ENCODE results near the gene QKI. TPM values are rescaled to one million over a fixed set of nuclear protein-coding genes. Genes with fewer than 3 reads are reported as not detected.

QKI gene
- total and polyA plus RNA-seq, 2 of the 8 experiments (the other 6 are each of a cell fraction or from before 2014, with no cell fraction given) = 181 to 183 TPM

DNA sequence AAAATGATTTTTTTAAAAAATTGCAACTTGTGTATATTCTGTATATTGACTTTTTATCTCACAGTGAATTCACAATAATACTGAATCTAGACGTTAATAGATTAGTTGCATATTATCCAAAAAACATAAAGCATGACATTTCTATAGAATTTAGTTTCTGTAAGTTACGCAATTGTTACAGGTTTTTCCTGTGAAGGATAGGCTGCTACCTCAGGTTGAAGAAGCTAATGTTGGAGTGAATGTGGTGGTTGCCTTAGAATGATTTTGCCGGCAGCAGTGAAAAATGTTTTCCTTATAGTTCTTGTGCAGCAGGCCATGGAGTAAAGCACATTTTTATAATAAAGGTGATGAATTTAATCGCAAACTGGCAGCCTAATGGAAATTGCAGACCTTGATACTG, 20.5 kb downstream of the QKI start:
- H2AFZ ChIP-seq (ENCODE audit: low read length) = no peak overlapping the region

More for the DNA sequence above, 20.5 kb downstream of the QKI start:
- no peak overlapping the region for H2BK5ac ChIP-seq (ENCODE audit: low read depth, low read length)
- H3K79me1 ChIP-seq (ENCODE audit: low read depth, low read length) = peaks cover 2% of the 10 kb centered on the region
- H2BK12ac ChIP-seq (ENCODE audit: low read depth, low read length) = no peak overlapping the region
- H3K4me1 ChIP-seq (replicated peaks in 1 of 4; ENCODE audit: control insufficient read depth in 3 of 4, insufficient read depth in 4 of 4, low read length in 3 of 4) = peaks cover 0 to 6% (median 2%) of the 10 kb centered on the region in 4 experiments; a peak in 2 of 7 replicates
- H4K8ac ChIP-seq (ENCODE audit: extremely low read depth, insufficient read depth, low read length) = no peak overlapping the region
- FAIRE-seq = no peak
- no peak overlapping the region for H3K27ac ChIP-seq (ENCODE audit: low read depth, low read length)
- H2AK5ac ChIP-seq (ENCODE audit: low read depth, low read length) = no peak overlapping the region
- no peaks in the 10 kb centered on the region for H3K9me3 ChIP-seq (ENCODE audit: insufficient read depth in 2 of 2, low read depth in 1 of 2, low read length in 1 of 2)
- no peak overlapping the region for H3K56ac ChIP-seq (replicated peaks; ENCODE audit: insufficient read length, low read depth, low read length)
- H4K20me1 ChIP-seq (replicated peaks in 1 of 2; ENCODE audit: control insufficient read depth in 1 of 2, insufficient read depth in 2 of 2, low read length in 2 of 2) = peaks cover 10 to 13% of the 10 kb centered on the region in 2 experiments
- H3K23ac ChIP-seq (ENCODE audit: insufficient read length) = no peak overlapping the region
- H3K9ac ChIP-seq (replicated peaks in 1 of 4; ENCODE audit: extremely low read depth in 1 of 4, low read depth in 3 of 4, low read length in 3 of 4) = no peak overlapping the region
- H3K4me3 ChIP-seq (ENCODE audit: extremely low read depth in 1 of 4, insufficient read depth in 2 of 4, low read depth in 3 of 4, low read length in 4 of 4) = no peak overlapping the region
- no peaks in the 10 kb centered on the region for H3K23me2 ChIP-seq (ENCODE audit: low read depth, low read length)
- no peak overlapping the region for H2BK120ac ChIP-seq (replicated peaks; ENCODE audit: low read depth, low read length)
- H4K91ac ChIP-seq (replicated peaks; ENCODE audit: insufficient read length, low read length) = no peak overlapping the region
- no peak overlapping the region for H4K5ac ChIP-seq (ENCODE audit: insufficient read length, low read depth, low read length)
- H2BK20ac ChIP-seq (ENCODE audit: low read length) = no peak overlapping the region
- POLR2A ChIA-PET (ENCODE audit: partially characterized antibody) = no interaction called here
- H3K4ac ChIP-seq (replicated peaks; ENCODE audit: insufficient read length, low read depth, low read length) = no peak overlapping the region
- CTCF ChIA-PET (ENCODE audit: partially characterized antibody) = interaction anchor here (1.0 kb wide), 1 partner anchor 50 kb away, joined by 4 read pairs; no protein-coding TSS in a partner anchor
- peaks cover 30 to 100% of the 10 kb centered on the region in 2 experiments for H3K79me2 ChIP-seq (ENCODE audit: control insufficient read depth in 1 of 2, insufficient read depth in 2 of 2, low read length in 2 of 2)
- H3K18ac ChIP-seq (ENCODE audit: extremely low read depth, low read length) = no peak overlapping the region
- no peak overlapping the region for H2BK15ac ChIP-seq (ENCODE audit: low read length)
- no peak overlapping the region for H3K4me2 ChIP-seq (ENCODE audit: insufficient read depth in 1 of 2, low read depth in 2 of 2, low read length in 2 of 2)
- H3K27me3 ChIP-seq (replicated peaks in 1 of 4; ENCODE audit: control insufficient read depth in 3 of 4, extremely low read depth in 1 of 4, insufficient read depth in 3 of 4, low read length in 3 of 4) = no peaks in the 10 kb centered on the region
- no peak overlapping the region for H3K14ac ChIP-seq (ENCODE audit: insufficient read length)
- no peaks in the 10 kb centered on the region for H3K36me3 ChIP-seq (ENCODE audit: control insufficient read depth in 2 of 4, insufficient read depth in 4 of 4, low read length in 3 of 4)
- WGBS, 2 experiments (ENCODE audit: extremely low coverage in 1 of 2, insufficient coverage in 1 of 2, insufficient read length in 1 of 2, insufficient replicate concordance in 2 of 2, low coverage in 1 of 2, low lambda C conversion rate in 2 of 2, missing lambda C conversion rate in 1 of 2) = 84% methylated on average over 4 of the region's 4 CpGs; no CpG with 5 or more reads in 1 of the 2 experiments
- TF ChIP-seq SP4 (IDR thresholded peaks at IDR 0.05; ENCODE audit: low read length) (no peak), CEBPB (IDR thresholded peaks at IDR 0.05; ENCODE audit: low read depth, low read length) (peak; percentile 88)
- DNase-seq (ENCODE audit: low read depth in 1 of 2, low spot score in 2 of 2) = no peak
